Activated CD8-positive, alpha-beta T cell treated with anti-CD3 and anti-CD28 coated beads for 36 hours (primary cell): ENCODE measurements around the gene ADD3. TPM values are rescaled to one million over a fixed set of nuclear protein-coding genes. Genes with fewer than 3 reads are reported as not detected.

Experiments
- ATAC-seq: fragments of 200-7000 bp; cut with Tn5 transposase; one replicate; pipeline ENCODE4 v1.10.0; 2021; ENCODE audit warnings: mild to moderate bottlenecking, moderate library complexity
- CTCF ChIA-PET: fragments of 350-600 bp; sonication (Branson Sonifier 250); formaldehyde crosslinking; loops from one replicate; lab custom pipeline; 2021; ENCODE audit warnings: antibody characterized with exemption; lab: Charles Lee
- POLR2A ChIA-PET: fragments of 350-600 bp; sonication (Branson Sonifier 250); formaldehyde crosslinking; loops from one replicate; lab custom pipeline; 2021; ENCODE audit warnings: antibody characterized with exemption; lab: Charles Lee
- DNase-seq: peaks from one replicate; pipeline ENCODE4 v3.0.0-alpha.2; 2020
- H3K27ac Mint-ChIP-seq: one replicate; pipeline ENCODE4 v1.8.0; 2021; ENCODE audit warnings: mild to moderate bottlenecking, mixed read lengths
- H3K27me3 Mint-ChIP-seq: one replicate; pipeline ENCODE4 v1.8.0; 2021; ENCODE audit warnings: mixed read lengths
- H3K36me3 Mint-ChIP-seq: one replicate; pipeline ENCODE4 v1.8.0; 2021; ENCODE audit warnings: low read depth, mixed read lengths
- H3K4me1 Mint-ChIP-seq: one replicate; pipeline ENCODE4 v1.8.0; 2021; ENCODE audit warnings: low read depth, mixed read lengths
- H3K4me3 Mint-ChIP-seq: one replicate; pipeline ENCODE4 v1.8.0; 2021; ENCODE audit warnings: mild to moderate bottlenecking, moderate library complexity, mixed read lengths
- H3K9me3 Mint-ChIP-seq: one replicate; pipeline ENCODE4 v1.8.0; 2021; ENCODE audit warnings: mixed read lengths
- CTCF ChIP-seq: fragments of 200-600 bp; IDR thresholded peaks from one replicate; pipeline ENCODE4 v1.8.0; 2022; ENCODE audit warnings: antibody characterized with exemption, mild to moderate bottlenecking
- intact Hi-C: fragments of 100-400 bp; cut with micrococcal nuclease; formaldehyde crosslinking; loops from one replicate; pipeline ENCODE4 v1.10.0; 2022
- total RNA-seq, 2 experiments: library from RNA; stranded (reverse); gene quantifications; one replicate each; pipeline ENCODE4 v1.2.3, GENCODE V29; 2021

ADD3 gene
- total RNA-seq, 2 experiments from 2014 or later = 66.8 to 77.0 TPM

GRCh38 chr10:109966961-109967738 lies 40.6 kb upstream of the ADD3 start:
- peaks cover 2% of the 10 kb centered on the region for H3K27me3 Mint-ChIP-seq
- peaks cover 3% of the 10 kb centered on the region for H3K4me1 Mint-ChIP-seq
- no peak overlapping the region for H3K27ac Mint-ChIP-seq
- CTCF ChIA-PET = interaction anchor here (1.6 to 3.8 kb wide), 2 partner anchors 11 to 83 kb away, joined by 11 to 27 read pairs; no protein-coding TSS in a partner anchor
- no peaks in the 10 kb centered on the region for H3K36me3 Mint-ChIP-seq
- no peak overlapping the region for H3K4me3 Mint-ChIP-seq
- no peak for TF ChIP-seq CTCF
- POLR2A ChIA-PET = no interaction called here
- ATAC-seq = no peak
- H3K9me3 Mint-ChIP-seq = no peaks in the 10 kb centered on the region
- no peak for DNase-seq
- intact Hi-C loops = no loop called here

- ChIA-PET POLR2A (no interaction called here), CTCF (interaction anchor here (1.6 to 3.8 kb wide), 2 partner anchors 11 to 84 kb away, joined by 11 to 27 read pairs; no protein-coding TSS in a partner anchor)
- TF ChIP-seq CTCF = no peak
- no peaks in the 10 kb centered on the region for H3K36me3 Mint-ChIP-seq
- H3K9me3 Mint-ChIP-seq = no peaks in the 10 kb centered on the region
- intact Hi-C loops = no loop called here
- H3K27ac Mint-ChIP-seq = no peak overlapping the region
- H3K4me1 Mint-ChIP-seq = peaks cover 3% of the 10 kb centered on the region
- no peak for DNase-seq
- no peak overlapping the region for H3K4me3 Mint-ChIP-seq
- H3K27me3 Mint-ChIP-seq = peaks cover 2% of the 10 kb centered on the region
- no peak for ATAC-seq
Observed at GRCh38 chr10:109967739-109968088, 40.1 kb upstream of the ADD3 start.

- peaks cover 2% of the 10 kb centered on the region for H3K27me3 Mint-ChIP-seq
- no peak overlapping the region for H3K27ac Mint-ChIP-seq
- no peak for DNase-seq
- ChIA-PET POLR2A (interaction anchor here (0.6 to 0.9 kb wide), 2 partner anchors 8 to 29 kb away, joined by 3 to 4 read pairs; no protein-coding TSS in a partner anchor), CTCF (interaction anchor here (1.3 to 3.8 kb wide), 4 partner anchors 9 to 85 kb away, joined by 4 to 27 read pairs (median 12); no protein-coding TSS in a partner anchor)
- no peaks in the 10 kb centered on the region for H3K9me3 Mint-ChIP-seq
- TF ChIP-seq CTCF = no peak
- H3K4me3 Mint-ChIP-seq = no peak overlapping the region
- H3K4me1 Mint-ChIP-seq = no peaks in the 10 kb centered on the region
- H3K36me3 Mint-ChIP-seq = no peaks in the 10 kb centered on the region
- intact Hi-C loops = no loop called here
- no peak for ATAC-seq
Observed at GRCh38 chr10:109968953-109969759, 38.6 kb upstream of the ADD3 start.

GRCh38 chr10:109969760-109970346 lies 37.9 kb upstream of the ADD3 start:
- no peak for ATAC-seq
- Mint-ChIP-seq H3K36me3 (no peaks in the 10 kb centered on the region), H3K27ac (no peak overlapping the region), H3K9me3 (no peaks in the 10 kb centered on the region), H3K27me3 (peaks cover 2% of the 10 kb centered on the region), H3K4me3 (no peak overlapping the region), H3K4me1 (no peaks in the 10 kb centered on the region)
- intact Hi-C loops = no loop called here
- ChIA-PET POLR2A (no interaction called here), CTCF (interaction anchor here (1.1 to 3.8 kb wide), 4 partner anchors 9 to 86 kb away, joined by 3 to 27 read pairs (median 8); no protein-coding TSS in a partner anchor)
- no peak for DNase-seq
- no peak for TF ChIP-seq CTCF
